H1 (cell line): ENCODE results near the gene PRRX1.

ENCODE experiments used
- BRCA1 ChIP-seq: IDR thresholded peaks from 2 replicates; pipeline ENCODE4 v1.6.1; 2012; ENCODE audit warnings: low read depth, low read length, improper control_type of control experiment
- CTCF ChIP-seq, 3 experiments: IDR thresholded peaks; 1 replicate in 2 of 3; 2 replicates in 1 of 3; pipeline versions ENCODE4 v1.5.1 to v1.6.1; 2011; ENCODE audit warnings: low read length in 3 of 3, mild to moderate bottlenecking in 3 of 3, inconsistent platforms in 2 of 3, low read depth in 1 of 3, moderate library complexity in 1 of 3; ENCODE audit not compliant: insufficient read depth in 1 of 3; ENCODE audit errors: control extremely low read depth in 1 of 3
- EZH2 ChIP-seq: fragments of 200-600 bp; sonication (generic); IDR thresholded peaks from 2 replicates; pipeline ENCODE4 v1.7.1; 2012; ENCODE audit warnings: low read depth, mild to moderate bottlenecking, moderate library complexity, low read length, inconsistent platforms; ENCODE audit not compliant: severe bottlenecking
- POLR2A ChIP-seq, 2 experiments: IDR thresholded peaks; 1 replicate in 1 of 2; 2 replicates in 1 of 2; pipeline ENCODE4 v1.6.1; 2011; ENCODE audit warnings: low read depth in 2 of 2, low read length in 2 of 2, mild to moderate bottlenecking in 2 of 2; ENCODE audit errors: control extremely low read depth in 1 of 2
- POLR2AphosphoS5 ChIP-seq: IDR thresholded peaks from 2 replicates; pipeline ENCODE4 v1.6.1; 2011; ENCODE audit warnings: low read depth, low read length
- RAD21 ChIP-seq, 2 experiments: IDR thresholded peaks in 1 of 2; conservative IDR thresholded peaks in 1 of 2; 2 replicates each; pipeline ENCODE4 v1.6.1; 2011; ENCODE audit warnings: low read depth in 2 of 2, low read length in 2 of 2, improper control_type of control experiment in 1 of 2, inconsistent platforms in 1 of 2, mild to moderate bottlenecking in 1 of 2, moderate library complexity in 1 of 2
- ZNF274 ChIP-seq: IDR thresholded peaks from 2 replicates; pipeline ENCODE4 v1.7.0; 2012; ENCODE audit warnings: low read length, borderline replicate concordance; ENCODE audit errors: extremely low read depth

DNA sequence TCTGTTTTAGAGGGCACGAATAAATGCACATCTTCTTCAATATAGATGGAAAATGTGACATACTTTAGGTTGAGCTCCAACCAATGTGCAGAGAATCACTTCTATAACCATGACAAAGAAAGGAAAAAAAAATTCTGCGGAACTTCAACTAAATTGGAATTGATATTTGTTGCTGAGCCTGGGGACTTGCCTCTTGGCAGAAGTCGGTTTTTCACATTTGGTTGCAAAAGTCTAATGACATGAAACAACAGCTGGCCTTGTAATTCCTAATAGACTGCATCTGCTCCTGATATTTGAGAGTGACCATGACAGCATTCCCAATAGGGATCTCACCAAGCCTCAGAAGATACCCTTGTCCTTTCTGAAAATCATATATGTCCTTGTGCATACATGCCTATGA, 112.8 kb downstream of the PRRX1 start:
- TF ChIP-seq POLR2A (IDR thresholded peaks at IDR 0.05; ENCODE audit: control extremely low read depth in 1 of 2, low read depth in 2 of 2, low read length in 2 of 2) (no peak), POLR2AphosphoS5 (no peak), BRCA1 (no peak), ZNF274 (no peak), CTCF (IDR thresholded peaks at IDR 0.05; ENCODE audit: control extremely low read depth in 1 of 3, insufficient read depth in 1 of 3, low read depth in 1 of 3, low read length in 3 of 3) (no peak), RAD21 (IDR thresholded peaks at IDR 0.05 in 1 of 2, conservative IDR thresholded peaks at IDR 0.05 in 1 of 2; ENCODE audit: low read depth in 2 of 2, low read length in 2 of 2) (no peak), EZH2 (no peak)
